Right atrium auricular region (tissue), 2 donors: ENCODE data around the gene JRKL. TPM values are rescaled to one million over a fixed set of nuclear protein-coding genes. Genes with fewer than 3 reads are reported as not detected.
A peak's percentile ranks its signal among the peaks of the same experiment; 100 is the strongest.

Source experiments
- DNase-seq: peaks from one replicate; pipeline ENCODE4 v3.0.0-alpha.2; 2019; ENCODE audit warnings: low spot score
- H3K27ac ChIP-seq, 2 donors: fragments of 200-600 bp; sonication (generic); 1 replicate in 1 of 2; 2 replicates in 1 of 2; pipeline ENCODE4 v1.5.1; 2016 to 2019
- H3K27me3 ChIP-seq, 2 donors: fragments of 200-600 bp; sonication (generic); one replicate each; pipeline versions ENCODE4 v1.5.1 to v1.6.0; 2017 to 2019
- H3K36me3 ChIP-seq: fragments of 200-600 bp; sonication (generic); one replicate; pipeline ENCODE4 v1.5.1; 2016
- H3K4me1 ChIP-seq, 2 donors: fragments of 200-600 bp; sonication (generic); one replicate each; pipeline versions ENCODE4 v1.5.1 to v1.6.0; 2017 to 2019
- H3K4me3 ChIP-seq, 2 donors: fragments of 200-600 bp; sonication (generic); 1 replicate in 1 of 2; 2 replicates in 1 of 2; pipeline ENCODE4 v1.5.1; 2017 to 2019; ENCODE audit warnings: mild to moderate bottlenecking in 1 of 2, moderate library complexity in 1 of 2
- H3K9me3 ChIP-seq, 2 donors: fragments of 200-600 bp; sonication (generic); one replicate each; pipeline ENCODE4 v1.5.1; 2019
- CTCF ChIP-seq, 2 donors: fragments of 200-600 bp; sonication (generic); IDR thresholded peaks; one replicate each; pipeline ENCODE4 v1.5.1; 2019; ENCODE audit warnings: antibody characterized with exemption in 2 of 2
- total RNA-seq, 2 donors: library from RNA; depleted of rRNA; stranded (reverse); fragments of >200 nt; gene quantifications; one replicate each; pipeline ENCODE4 v1.1.0, GENCODE V29; 2016

JRKL gene
- 1 to 10 TPM; 4.2 to 4.8 TPM for total RNA-seq

- H3K4me1 ChIP-seq: peaks cover 0 to 19% of the 10 kb centered on the region in 2 donors
- peak; percentile 94 for DNase-seq
- no peaks in the 10 kb centered on the region for H3K36me3 ChIP-seq
- H3K9me3 ChIP-seq: no peaks in the 10 kb centered on the region
- no peak for TF ChIP-seq CTCF (IDR thresholded peaks at IDR 0.05)
- no peaks in the 10 kb centered on the region for H3K27me3 ChIP-seq
- peak within 1 kb of the TSS; percentile 92 to 93 for H3K27ac ChIP-seq
- H3K4me3 ChIP-seq: peak within 1 kb of the TSS; percentile 87 to 90
Observed at GRCh38 chr11:96389720-96390487, at the start of gene JRKL, which contains the start of gene CCDC82. TSS of gene JRKL (plus strand) at chr11:96390013. CDS start at chr11:96390650, 637 bp downstream. TSS of gene CCDC82 (minus strand) at chr11:96389912. CDS start at chr11:96384747, 5,165 bp downstream.

GRCh38 chr11:96340555-96340885 lies 49.3 kb upstream of the JRKL start:
- no peak for TF ChIP-seq CTCF (IDR thresholded peaks at IDR 0.05)
- H3K9me3 ChIP-seq: no peaks in the 10 kb centered on the region
- peak overlapping the region; percentile 83 to 91 for H3K27ac ChIP-seq
- H3K36me3 ChIP-seq: no peaks in the 10 kb centered on the region
- no peak for DNase-seq
- peaks cover 0 to 64% of the 10 kb centered on the region in 2 donors for H3K4me1 ChIP-seq
- H3K4me3 ChIP-seq: peak overlapping the region; percentile 69 to 71
- H3K27me3 ChIP-seq: no peaks in the 10 kb centered on the region

GRCh38 chr11:96341211-96342013 lies 48.4 kb upstream of the JRKL start:
- H3K36me3 ChIP-seq: no peaks in the 10 kb centered on the region
- H3K27ac ChIP-seq: peak overlapping the region; percentile 83 to 91
- peak; percentile 62 for DNase-seq
- peak overlapping the region; percentile 69 to 71 for H3K4me3 ChIP-seq
- TF ChIP-seq CTCF (IDR thresholded peaks at IDR 0.05): peak; percentile 25 to 69
- no peaks in the 10 kb centered on the region for H3K9me3 ChIP-seq
- H3K27me3 ChIP-seq: no peaks in the 10 kb centered on the region
- H3K4me1 ChIP-seq: peaks cover 0 to 57% of the 10 kb centered on the region in 2 donors

GRCh38 chr11:96342014-96342960 lies 47.5 kb upstream of the JRKL start:
- peak overlapping the region; percentile 69 to 71 for H3K4me3 ChIP-seq
- peaks cover 0 to 48% of the 10 kb centered on the region in 2 donors for H3K4me1 ChIP-seq
- no peak for DNase-seq
- TF ChIP-seq CTCF (IDR thresholded peaks at IDR 0.05): peak in 1 of 2 donors; percentile 6
- H3K36me3 ChIP-seq: no peaks in the 10 kb centered on the region
- no peaks in the 10 kb centered on the region for H3K9me3 ChIP-seq
- H3K27ac ChIP-seq: peak overlapping the region; percentile 83 to 91
- H3K27me3 ChIP-seq: no peaks in the 10 kb centered on the region
